SW480 (cell line): Measurements from ENCODE around the gene DUSP22.

Experiments
- DNase-seq: peaks from one replicate; pipeline ENCODE4 v3.0.0-alpha.2; 2016; ENCODE audit warnings: low spot score

Gene DUSP22

DNA sequence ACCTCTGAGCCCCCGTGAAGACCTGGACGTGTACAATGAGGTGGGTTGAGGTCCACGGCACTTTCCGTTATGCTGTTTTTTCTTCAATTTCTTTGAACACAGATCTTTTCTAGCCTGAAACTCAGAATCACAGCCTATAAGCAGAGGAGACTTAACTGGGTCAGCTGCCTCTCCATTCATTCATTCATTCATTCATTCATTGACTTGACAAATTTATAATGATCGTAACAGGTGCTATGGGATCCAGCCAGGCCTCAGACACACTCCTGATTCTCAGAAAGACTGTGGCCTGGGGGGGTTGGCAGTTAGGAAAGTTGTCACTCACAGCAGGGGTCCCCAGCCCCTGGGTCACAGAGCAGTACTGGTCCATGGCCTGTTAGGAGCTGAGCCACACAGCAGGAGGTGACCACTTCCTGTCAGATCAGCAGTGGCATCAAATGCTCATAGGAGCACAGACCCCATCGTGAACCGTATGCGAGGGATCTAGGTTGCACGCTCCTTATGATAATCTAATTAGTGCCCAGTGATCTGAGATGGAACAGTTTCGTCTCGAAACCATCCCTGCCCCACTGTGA lies 60.7 kb downstream of the DUSP22 start:
- no peak for DNase-seq

DNA sequence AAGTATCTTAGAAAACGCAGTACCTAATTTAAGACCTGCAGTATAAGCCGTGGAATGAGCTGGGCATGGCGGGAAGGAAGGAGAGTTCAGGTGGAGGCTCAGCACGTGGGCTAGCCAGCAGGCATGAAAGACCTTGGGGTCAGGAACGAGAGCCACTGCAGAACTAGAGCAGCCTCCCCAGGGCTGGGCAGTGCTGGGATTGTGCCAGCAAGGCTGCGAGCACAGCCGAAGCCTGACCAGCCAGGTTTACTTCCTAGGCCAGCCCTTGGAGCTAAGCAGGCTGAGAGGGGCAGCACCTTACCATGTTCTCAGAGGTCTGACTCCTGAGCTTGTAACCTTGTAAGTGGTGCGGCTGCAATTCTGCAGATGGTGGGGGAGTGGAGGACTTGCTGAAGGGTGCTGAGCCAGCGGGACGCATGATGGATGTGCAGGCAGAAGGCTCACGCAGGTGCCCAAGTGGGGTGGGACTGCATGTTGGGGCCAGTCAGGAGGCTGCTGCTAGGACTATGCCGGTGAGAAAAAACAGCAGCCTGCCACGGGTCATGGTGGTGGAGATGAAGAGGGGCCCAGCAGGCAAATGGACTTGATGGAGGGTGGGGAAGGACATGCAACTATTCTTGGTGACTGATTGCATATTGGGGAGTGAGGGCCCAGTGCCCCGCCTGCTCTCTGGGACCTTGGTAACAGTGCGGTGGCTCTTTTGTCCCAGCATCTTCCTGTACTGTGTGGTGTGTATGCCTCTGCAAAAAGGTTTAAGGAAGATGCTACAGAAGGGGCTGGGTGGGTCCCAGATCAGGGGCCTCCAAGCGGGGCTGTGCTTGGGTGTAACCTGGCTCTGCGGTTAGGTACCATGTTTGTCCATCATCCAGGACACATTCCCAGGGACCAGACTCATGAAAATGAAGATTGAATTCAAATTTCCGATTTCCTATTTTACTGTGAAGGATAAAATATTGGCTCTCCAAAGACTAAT lies 61.6 kb downstream of the DUSP22 start:
- no peak for DNase-seq

DNA sequence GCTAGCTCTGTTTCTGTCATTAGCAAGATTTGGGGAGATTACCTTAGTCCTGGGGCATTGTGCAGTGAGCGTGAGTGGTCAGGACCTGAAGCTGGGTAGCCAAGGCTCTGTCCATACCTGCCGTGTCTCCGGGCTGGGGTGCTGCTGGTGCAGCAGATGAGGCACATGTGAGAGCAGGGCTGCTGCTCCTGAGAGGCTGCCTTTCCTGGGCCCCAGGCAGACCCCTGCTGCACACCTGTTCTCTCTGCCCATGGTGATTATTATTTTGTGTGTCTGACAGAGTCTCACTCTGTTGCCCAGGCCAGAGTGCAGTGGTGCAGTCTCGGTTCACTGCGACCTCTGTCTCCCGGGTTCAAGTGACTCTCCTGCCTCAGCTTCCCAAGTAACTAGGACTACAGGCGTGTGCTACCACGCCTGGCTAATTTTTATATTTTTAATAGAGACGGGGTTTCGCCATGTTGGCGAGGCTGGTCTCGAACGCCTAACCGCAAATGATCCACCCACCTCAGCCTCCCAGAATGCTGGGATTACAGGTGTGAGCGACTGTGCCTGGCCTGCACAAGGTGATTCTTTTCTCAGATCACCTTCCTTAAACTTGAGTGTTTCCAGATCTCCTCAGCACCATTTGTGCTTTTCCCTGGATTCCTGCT lies 62.5 kb downstream of the DUSP22 start:
- DNase-seq: no peak

DNA sequence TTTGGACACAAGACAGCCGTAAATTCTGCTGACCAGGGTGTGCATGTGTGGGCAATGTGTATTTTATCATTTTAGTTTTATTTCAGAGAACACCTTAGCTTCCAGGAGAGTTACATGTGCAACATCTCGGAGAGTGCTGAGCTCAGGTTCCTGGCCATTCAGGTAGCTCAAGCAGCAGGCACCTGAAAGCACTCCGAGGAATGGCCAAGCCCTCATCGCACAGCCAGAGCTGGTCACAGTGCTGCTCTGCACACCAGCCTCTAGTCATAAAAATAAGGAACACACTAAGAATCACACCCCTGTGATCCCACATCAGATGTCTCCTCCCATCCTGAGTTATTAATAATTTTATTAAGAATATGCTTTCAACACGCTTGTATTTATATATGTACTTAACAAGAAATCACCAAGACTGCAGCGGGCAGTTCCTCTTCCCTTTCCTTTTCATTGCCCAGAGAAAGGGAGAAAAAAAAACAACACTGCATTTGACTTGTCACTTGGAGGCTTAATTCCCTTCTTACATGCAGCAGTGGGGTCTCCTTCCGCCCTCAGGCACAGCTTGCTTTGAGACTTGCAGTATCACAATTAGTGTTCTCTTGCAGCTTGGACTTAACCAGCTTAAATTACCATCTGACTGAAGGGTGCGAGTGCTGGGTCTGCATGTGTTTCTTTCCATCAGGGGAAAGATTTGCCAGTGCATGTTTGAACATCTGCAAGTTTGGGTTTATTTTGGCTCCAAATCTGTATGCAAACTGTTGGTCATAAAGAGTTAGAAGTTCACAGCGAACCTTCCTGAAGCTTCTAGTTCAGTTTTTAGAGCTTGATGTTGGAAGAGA lies 63.3 kb downstream of the DUSP22 start:
- no peak for DNase-seq

DNA sequence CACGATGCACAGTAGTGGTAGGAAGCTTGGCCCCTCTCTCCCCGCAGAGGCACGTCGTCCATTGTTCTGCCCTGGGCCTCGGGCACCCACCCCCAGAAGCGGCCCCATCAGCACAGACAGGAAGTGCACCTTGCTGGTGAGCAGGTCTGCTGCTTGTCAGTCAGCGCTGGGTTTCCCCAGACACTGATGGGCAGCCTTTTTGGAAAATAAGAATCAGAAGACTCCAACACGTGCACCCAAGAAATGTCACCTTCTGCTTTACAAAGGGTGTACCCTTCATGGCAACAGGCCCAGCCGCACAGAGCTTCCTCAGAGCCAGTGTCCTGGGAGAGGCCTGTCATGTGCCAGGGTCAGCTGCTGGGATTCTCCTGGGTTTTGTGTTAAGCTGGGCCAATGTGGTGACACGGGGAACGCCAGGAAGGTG lies 64.6 kb downstream of the DUSP22 start:
- DNase-seq: no peak

DNA sequence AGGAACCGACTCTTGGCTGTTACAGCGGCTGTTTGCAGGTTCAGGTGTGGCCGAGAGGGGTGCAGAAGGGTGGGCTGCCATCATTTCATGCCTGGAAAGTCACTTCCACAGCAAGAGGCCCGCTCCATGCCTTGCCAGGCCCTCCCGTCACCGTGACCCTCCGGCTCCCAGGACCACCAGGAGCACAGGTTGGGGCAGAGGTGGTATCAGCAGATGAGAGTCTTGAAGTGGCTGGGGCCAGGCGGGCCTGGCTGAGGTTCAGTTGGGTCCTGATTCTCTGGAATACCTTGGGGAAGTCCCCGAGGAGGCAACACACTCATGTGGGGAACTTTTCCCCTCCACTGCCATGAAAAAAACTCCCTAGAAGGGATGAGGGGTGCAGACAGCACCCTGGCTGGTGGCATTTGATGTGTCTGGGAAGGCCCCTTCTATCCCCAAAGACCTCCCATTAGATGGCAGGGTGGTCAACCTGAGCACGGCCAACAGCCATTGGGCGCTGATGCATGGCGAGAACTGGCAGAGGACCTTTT lies 65.0 kb downstream of the DUSP22 start:
- DNase-seq: no peak

DNA sequence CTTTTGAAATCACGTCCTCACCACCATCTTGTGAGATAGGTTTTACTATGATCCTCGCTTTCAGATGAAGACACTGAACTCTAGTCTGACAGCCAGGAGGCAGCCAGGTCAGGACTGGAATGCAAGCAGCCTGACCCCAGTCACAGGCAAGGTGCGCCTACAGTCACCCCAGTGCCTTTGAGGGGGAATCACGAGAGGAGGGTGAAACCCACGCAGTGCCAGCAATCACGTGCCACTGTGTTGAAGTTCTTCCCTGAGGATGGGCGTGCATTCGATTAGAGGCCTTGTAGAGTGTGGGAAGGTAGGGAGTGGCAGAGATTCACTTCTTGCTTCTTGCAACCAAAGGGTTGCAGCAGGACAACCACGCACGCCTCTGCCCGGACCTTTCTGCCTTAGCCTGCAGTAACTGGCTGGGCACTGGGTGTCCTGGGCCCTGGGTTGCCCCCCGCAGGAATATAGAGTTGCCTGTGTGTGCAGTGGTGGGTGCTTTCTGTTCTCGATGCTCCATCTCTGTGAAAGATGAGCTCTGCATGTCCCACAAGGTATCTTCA lies 65.6 kb downstream of the DUSP22 start:
- DNase-seq: no peak

DNA sequence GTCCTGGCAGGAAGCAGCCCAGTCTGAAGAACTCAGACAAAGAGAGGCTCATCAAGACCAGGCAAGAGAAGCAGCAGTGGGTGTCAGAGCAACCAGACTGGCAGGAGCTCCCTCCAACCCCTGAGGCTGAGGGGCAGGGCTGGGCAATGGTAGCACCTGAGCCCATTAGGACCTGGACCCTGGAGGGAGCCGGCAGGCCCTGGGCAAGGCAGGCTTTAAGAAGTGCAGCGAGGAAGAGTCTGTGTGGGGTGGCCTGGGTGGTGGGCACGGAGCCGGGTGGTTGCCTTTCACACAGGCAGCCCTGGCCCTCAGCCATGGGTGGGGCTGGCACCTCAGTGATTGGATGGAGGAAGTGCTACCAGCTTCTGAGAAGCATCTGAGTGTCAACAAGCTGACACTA lies 66.1 kb downstream of the DUSP22 start:
- no peak for DNase-seq

DNA sequence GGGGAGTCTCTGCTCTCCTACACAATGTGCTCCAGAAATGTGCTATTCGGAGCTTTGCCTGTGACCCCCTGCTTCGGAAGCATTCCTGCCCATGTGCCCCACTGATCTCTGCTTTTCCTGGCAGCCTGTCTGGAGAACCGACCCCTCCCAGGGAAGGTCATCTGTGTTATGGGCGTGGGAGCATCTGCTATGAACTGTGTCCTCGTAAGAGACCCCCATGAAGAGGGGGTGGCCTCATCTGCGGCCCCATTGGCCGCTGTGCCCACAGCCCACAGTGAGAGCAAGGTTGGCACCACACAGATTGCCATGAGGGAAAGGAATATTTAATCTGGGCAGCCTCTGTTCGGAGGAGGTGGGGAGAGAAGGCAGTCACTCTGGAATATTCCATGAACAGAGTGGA lies 66.6 kb downstream of the DUSP22 start:
- no peak for DNase-seq

DNA sequence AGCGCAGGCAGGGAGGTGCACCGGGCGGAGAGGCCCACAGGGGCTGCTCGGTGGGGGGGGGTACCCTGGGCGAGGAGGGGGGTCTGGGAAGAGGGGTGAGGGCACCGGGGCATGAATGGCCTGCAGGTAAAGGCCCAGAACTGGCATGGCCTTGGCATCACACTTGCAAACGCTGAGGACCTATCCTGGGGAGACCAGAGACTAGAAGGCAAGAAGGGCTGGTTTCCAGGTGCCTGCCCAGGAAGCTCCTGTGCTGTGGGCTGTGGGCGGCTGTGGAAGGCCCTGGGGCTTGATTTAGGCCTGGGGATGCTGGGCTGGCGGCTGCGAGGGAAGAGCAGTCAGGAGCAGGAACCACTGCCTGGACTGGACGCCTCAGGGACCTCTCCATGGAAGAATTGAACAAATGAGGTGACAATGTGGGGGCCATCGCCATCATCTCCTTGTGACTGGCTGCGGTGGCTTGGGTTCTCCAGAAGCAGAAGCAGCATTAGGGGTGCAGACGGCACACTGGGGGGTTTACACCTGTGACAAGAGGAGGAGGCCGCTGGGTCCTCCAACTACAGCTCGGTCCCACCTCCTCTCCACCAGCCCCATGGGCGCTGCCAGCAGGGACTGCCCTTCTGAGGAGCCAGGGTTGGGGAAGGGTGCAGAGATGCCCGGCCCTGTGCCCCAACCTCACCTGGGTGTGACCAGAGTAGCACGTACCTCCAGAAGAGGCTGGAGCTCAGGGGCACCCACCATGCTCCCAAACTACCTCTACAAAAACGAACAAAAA lies 67.2 kb downstream of the DUSP22 start:
- DNase-seq: no peak

DNA sequence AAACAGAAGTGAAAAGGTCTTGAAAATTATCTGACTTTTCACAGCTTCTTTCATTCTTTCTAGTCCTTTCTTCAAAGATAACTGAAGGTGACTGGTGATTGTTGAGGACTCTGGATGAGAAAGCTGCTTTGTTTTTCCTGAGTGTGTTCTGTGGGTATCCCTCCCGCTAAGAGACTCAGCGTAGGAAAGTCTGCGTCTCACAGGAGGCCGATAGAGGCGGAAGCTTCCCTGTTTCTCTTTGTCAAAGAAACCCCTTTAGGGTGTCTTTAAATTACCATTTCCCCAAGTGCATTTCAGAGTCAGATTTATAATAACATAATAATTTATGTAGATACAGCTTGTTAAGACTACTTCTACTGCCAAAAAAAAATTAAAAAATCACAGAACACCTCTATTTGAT lies 68.1 kb downstream of the DUSP22 start:
- no peak for DNase-seq

DNA sequence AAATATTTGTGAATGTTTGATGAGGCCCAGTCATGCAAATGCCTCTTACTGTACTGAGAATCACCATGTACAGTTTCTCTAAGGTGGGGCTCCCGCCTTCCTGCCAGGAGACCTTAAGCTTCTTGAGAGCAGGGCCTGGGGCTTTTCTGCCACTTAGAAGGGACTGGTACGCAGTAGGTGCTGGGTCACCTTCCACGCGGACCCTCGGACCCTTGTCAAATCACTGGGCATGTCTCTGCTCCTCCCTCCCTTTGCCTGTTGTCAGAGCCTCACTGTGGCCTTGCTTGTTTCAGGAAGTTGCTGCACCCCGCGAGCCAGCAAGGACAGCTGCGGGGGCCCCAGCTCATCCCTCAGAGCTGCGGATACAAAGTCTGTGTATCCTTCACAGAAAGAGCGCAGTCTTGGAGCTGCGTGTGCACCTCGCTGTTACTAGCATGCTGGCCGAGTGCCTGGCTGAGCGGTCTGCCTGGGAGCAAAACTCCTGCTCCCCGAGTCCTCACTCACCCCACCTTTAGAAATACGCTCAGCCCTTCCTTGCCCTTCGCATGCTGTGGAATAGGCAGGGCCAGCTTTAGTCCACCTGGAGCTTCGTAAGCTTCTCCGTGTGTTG lies 68.6 kb downstream of the DUSP22 start:
- DNase-seq: no peak

DNA sequence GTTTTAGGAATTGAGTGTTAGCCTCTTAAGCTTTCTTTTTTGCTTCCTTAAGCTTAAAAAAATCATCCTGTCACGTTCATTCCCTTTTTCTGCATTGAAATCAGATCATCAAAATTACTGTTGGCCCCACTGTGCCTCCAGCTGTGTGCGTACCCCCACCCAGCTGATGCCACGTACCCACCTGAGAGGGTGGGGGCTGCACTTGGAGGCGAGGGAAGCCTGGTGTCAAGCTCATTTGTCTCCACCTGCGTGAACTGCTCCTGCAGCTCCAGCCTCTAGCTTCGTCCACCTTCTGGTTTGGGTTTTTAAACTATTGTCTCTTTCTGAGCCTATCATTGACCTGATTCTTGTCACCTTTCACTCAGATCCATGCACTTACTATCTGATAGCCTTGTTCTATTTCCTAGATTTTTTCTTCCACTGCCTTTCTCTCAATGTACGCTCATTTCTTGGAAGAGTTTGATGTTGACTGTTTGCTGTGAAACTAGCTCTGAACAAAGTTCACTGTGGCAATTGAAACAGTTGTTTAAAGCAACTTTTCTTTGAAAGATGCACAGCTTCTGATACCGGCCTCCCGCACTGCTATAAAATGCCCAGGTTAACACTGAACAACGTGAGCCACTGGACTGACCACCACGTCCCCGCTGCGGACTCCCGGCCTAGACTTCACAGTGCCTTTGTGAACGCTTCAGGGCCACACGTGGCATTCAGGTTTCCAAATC lies 69.3 kb downstream of the DUSP22 start:
- DNase-seq: no peak

DNA sequence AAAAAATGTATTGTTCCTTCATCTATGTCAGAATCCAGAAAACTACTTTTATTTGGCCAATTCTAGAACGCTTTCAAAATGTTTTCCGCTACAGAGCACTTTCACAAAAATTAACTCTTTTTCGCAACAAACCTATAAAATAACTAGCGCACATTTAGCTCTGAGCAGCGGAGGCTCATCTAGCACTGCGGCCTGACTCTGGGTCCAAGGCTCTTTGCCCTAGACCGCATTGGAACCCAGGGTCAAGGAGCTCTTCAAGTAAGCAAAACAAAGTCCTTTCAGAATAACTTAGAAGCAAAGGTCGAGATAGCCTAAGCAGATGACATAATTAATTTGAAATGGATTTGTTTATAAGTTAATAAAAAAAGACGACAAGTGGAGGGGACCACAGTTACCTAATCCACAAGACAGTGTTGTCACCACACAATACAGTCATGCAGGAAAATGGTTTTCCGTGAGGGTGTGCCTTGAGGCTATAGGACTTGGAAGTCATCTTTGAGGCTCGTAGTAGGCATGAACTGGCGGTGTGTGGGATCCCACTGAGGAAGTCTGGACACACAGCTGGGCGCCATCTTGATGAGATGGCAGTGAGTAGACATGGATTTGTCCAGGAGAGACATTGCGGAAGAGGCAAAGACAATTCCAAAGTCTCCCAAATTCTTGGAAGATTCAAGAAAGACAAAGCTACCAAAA lies 70.1 kb downstream of the DUSP22 start:
- no peak for DNase-seq

DNA sequence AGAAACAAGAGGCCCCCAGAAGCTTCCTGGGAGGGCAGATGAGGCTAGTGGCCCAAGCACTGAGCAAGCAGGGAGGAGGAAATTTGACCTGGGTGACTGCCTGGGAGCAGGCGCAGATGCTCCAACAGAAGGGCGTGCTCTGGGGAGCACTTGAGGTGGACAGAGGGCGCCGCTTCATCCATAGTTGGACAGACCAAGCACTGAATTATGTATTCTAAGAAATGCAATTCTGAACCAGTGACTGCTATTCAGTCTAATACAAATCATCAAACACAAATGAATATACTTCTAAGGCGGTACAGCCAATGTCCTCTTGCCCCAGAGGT lies 70.6 kb downstream of the DUSP22 start:
- DNase-seq: no peak

DNA sequence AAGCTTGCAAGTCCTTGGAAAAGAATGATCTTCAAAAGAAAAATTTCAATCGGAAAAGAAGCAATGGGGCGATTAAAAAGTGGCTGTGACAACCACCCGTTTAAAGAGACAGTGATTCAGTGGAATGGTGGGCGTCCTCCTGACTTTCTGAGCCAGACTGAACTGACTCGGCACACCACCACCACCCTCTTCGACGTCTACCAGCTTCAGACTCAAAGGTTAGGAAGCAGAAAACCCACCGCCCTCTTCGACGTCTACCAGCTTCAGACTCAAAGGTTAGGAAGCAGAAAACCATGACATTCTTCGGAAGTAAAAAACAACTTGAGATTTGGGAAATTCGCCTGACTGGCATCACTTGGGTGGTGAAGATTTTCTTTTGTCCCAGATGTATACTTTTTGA lies 71.0 kb downstream of the DUSP22 start:
- no peak for DNase-seq

DNA sequence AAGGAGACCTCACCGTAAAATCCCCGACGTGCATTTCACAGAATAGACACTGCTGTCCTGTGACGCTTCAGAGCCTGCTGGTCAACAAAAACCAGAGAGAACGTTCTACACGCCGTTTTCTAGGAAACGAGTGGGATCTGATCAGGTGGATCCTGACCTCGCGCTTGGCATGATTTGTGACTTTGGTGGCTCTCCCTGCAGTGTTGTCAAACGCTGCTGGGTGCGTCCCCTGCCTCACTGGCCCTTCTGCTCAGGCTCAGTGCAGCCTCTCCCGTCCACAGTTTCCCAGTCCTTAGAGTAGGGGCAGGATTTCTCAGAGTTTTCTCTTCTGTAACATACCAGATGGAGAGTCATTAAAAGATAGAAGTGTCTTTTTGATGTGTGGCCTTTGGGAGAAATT lies 71.6 kb downstream of the DUSP22 start:
- no peak for DNase-seq

DNA sequence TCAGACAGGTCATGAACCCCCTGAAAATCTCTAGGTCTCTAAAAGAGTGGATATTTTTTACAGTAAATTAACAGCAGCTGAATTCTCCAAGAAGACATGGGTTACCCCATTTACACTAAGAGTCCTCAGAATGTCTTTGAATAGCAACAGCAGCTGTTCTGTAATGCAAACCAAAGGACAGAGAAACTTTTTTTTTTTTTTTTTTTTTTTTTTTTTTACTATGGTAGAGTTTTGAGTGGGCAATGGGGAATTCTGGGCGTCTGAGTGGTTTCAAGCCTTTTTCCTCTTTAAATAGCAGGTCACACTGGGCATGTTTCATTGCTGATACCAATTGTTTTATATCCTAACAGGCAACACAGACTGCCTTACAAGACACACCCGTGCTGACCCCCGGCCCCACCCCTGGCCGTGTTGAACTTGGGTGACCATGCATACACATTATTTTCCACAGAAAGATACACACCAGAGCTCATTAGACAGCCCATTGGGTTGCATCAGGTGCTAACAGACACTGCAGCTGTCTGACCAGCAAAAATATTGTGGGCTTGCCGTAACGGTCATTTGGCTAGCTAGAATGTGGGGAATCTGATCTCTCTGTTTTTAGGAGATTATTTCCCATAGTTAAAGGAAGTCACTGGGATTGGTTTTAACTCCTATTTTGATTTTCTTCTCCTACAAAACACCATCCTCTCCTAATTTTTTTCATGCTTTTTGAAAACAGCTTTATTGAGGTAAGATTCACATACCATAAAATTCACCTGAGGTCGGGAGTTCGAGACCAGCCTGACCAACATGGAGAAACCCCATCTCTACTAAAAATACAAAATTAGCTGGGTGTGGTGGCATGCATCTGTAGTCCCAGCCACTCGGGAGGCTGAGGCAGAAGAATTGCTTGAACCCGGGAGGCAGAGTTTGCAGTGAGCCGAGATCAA lies 72.6 kb downstream of the DUSP22 start:
- no peak for DNase-seq
